Peyer's patch (tissue), 4 donors: ENCODE measurements around the gene TEX35. TPM values are rescaled to one million over a fixed set of nuclear protein-coding genes. Genes with fewer than 3 reads are reported as not detected.

Source experiments
- DNase-seq, 3 donors: peaks; one replicate each; pipeline ENCODE4 v3.0.0-alpha.2; 2017 to 2019
- H3K27ac ChIP-seq, 4 donors: fragments of 200-600 bp; sonication (generic); one replicate each; pipeline ENCODE4 v1.5.1; 2016 to 2019
- H3K27me3 ChIP-seq, 2 donors: fragments of 200-600 bp; sonication (generic); one replicate each; pipeline ENCODE4 v1.5.1; 2019
- H3K36me3 ChIP-seq, 3 donors: fragments of 200-600 bp; sonication (generic); one replicate each; pipeline ENCODE4 v1.5.1; 2016 to 2019
- H3K4me1 ChIP-seq, 4 donors: fragments of 200-600 bp; sonication (generic); one replicate each; pipeline ENCODE4 v1.5.1; 2016 to 2019
- H3K4me3 ChIP-seq, 4 donors: fragments of 200-600 bp; sonication (generic); 1 replicate in 3 of 4; 2 replicates in 1 of 4; pipeline ENCODE4 v1.5.1; 2016 to 2019; ENCODE audit warnings: mild to moderate bottlenecking in 1 of 4
- H3K9me3 ChIP-seq, 4 donors: fragments of 200-600 bp; sonication (generic); one replicate each; pipeline ENCODE4 v1.5.1; 2016 to 2019; ENCODE audit warnings: mild to moderate bottlenecking in 1 of 4
- CTCF ChIP-seq, 6 experiments: fragments of 450-650 bp in 4 of 6; fragments of 200-600 bp in 2 of 6; sonication (generic) in 1 of 6; IDR thresholded peaks; one replicate each; pipeline ENCODE4 v1.5.1; 2017 to 2019; ENCODE audit warnings: antibody characterized with exemption in 6 of 6, mild to moderate bottlenecking in 3 of 6, moderate library complexity in 1 of 6
- POLR2A ChIP-seq, 2 donors: fragments of 450-650 bp; IDR thresholded peaks; one replicate each; pipeline ENCODE4 v1.5.1; 2017; ENCODE audit warnings: antibody characterized with exemption in 2 of 2, mild to moderate bottlenecking in 2 of 2, moderate library complexity in 2 of 2
- total RNA-seq, 4 donors: library from RNA; depleted of rRNA; stranded (reverse); fragments of >200 nt; gene quantifications; one replicate each; pipeline ENCODE4 v1.1.0, GENCODE V29; 2016

The TEX35 gene
- total RNA-seq, 4 donors from 2014 or later, result not detected

- Histone ChIP-seq H3K27ac (no peak overlapping the region), H3K36me3 (peaks cover 0 to 33% (median 0%) of the 10 kb centered on the region in 3 donors), H3K27me3 (no peaks in the 10 kb centered on the region), H3K4me3 (no peak overlapping the region), H3K9me3 (no peaks in the 10 kb centered on the region), H3K4me1 (peaks cover 0 to 5% (median 0%) of the 10 kb centered on the region in 4 donors)
- peak in 2 of 3 donors; percentile 76 to 83 for DNase-seq
- TF ChIP-seq POLR2A (IDR thresholded peaks at IDR 0.05), result no peak
- no peak for TF ChIP-seq CTCF (IDR thresholded peaks at IDR 0.05)
Measured at GRCh38 chr1:178470411-178470960, 42.4 kb upstream of the TEX35 start.

GRCh38 chr1:178472531-178472930 lies 40.4 kb upstream of the TEX35 start:
- TF ChIP-seq CTCF (IDR thresholded peaks at IDR 0.05) (no peak), POLR2A (IDR thresholded peaks at IDR 0.05) (no peak)
- peaks cover 0 to 14% (median 0%) of the 10 kb centered on the region in 3 donors for H3K36me3 ChIP-seq
- H3K4me3 ChIP-seq, result no peak overlapping the region
- no peak for DNase-seq
- no peak overlapping the region for H3K27ac ChIP-seq
- peaks cover 0 to 5% (median 0%) of the 10 kb centered on the region in 4 donors for H3K4me1 ChIP-seq
- H3K27me3 ChIP-seq, result no peaks in the 10 kb centered on the region
- H3K9me3 ChIP-seq, result no peaks in the 10 kb centered on the region

DNA sequence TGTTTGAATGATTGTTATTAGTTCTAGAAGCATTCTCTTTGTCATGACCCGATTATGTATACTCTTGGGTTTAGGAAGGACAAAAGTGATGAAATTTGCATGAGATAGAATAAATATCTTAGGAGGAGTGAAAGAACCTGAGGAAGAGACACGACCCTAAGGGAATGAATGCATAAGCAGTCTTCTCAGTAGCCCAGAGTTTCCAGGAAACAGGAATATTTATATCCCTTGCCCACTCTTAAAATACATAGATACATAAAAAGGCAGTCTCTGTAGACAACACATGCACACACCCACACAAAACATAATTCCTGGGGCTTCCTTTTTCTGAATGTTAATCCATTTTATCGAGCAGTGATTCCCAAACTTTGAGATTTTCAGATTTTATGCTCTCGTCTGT lies 35.5 kb upstream of the TEX35 start:
- Histone ChIP-seq H3K9me3 (no peaks in the 10 kb centered on the region), H3K36me3 (peaks cover 0 to 11% (median 0%) of the 10 kb centered on the region in 3 donors), H3K27me3 (no peaks in the 10 kb centered on the region), H3K27ac (no peak overlapping the region), H3K4me1 (no peaks in the 10 kb centered on the region), H3K4me3 (no peak overlapping the region)
- DNase-seq, result no peak
- TF ChIP-seq POLR2A (IDR thresholded peaks at IDR 0.05) (no peak), CTCF (IDR thresholded peaks at IDR 0.05) (no peak)

DNA sequence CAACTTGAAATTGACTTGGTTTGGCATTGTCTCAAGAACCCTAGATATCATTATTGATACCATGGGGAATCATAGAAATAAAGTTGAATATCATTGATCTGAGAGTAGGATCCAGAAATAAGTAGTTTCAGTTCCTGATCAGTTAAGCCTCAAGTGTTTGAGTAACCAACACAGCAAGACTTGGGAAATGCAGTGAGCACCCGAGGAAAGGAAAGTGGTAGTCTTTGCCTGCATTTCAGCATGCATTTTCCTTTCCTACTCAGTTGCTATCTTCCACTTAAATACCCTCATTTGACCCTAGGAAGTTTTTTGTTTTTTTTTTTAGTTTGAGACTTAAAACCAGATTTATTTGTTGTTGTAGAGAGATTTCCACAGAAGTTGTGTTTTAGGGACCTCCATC lies 35.1 kb upstream of the TEX35 start:
- Histone ChIP-seq H3K9me3 (no peaks in the 10 kb centered on the region), H3K4me3 (no peak overlapping the region), H3K27ac (no peak overlapping the region), H3K27me3 (no peaks in the 10 kb centered on the region), H3K36me3 (peaks cover 0 to 11% (median 0%) of the 10 kb centered on the region in 3 donors), H3K4me1 (no peaks in the 10 kb centered on the region)
- TF ChIP-seq POLR2A (IDR thresholded peaks at IDR 0.05), result no peak
- no peak for TF ChIP-seq CTCF (IDR thresholded peaks at IDR 0.05)
- no peak for DNase-seq

DNA sequence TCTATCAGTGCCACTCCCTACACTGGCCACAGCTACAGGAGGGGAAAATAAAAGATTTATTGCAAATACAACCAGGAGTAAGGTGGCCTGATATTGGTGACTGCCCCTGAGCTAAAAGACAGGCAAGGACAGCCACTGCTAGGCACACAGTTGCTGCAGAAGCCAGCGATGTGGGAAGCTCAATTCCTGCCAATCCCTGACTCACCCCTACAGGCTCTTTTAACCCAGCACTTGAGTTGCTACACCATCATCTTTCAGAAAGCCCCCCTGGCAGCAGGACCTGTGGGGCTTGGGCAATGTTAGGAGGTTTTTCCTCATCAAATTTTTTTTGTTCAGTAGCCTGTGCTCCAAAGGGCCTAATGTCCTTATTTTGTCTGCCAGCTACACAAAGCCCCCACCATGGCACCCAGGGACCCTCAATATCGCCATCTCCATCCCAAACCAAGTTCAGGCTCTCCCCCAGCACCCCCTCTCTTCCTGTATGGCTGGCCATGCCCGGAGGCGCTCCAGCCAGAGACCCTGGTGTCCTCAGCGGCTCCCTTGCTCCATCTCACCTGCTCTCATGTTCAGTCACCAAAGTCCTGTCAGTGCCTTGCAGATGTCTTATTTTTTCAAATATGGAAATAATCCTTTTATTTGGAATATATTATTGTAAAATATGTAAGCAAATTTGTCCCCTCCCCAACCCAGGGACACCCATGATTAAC lies 29.5 kb upstream of the TEX35 start:
- Histone ChIP-seq H3K4me3 (no peak overlapping the region), H3K9me3 (no peaks in the 10 kb centered on the region), H3K4me1 (peaks cover 0 to 7% (median 0%) of the 10 kb centered on the region in 4 donors), H3K27ac (no peak overlapping the region), H3K27me3 (no peaks in the 10 kb centered on the region), H3K36me3 (peaks cover 0 to 5% (median 0%) of the 10 kb centered on the region in 3 donors)
- no peak for TF ChIP-seq CTCF (IDR thresholded peaks at IDR 0.05)
- no peak for TF ChIP-seq POLR2A (IDR thresholded peaks at IDR 0.05)
- no peak for DNase-seq
